K562 (cell line): ENCODE results near the gene SPINT1. TPM values are rescaled to one million over a fixed set of nuclear protein-coding genes. Genes with fewer than 3 reads are reported as not detected.

Source experiments
- ATAC-seq: fragments of 200-7000 bp; cut with Tn5 transposase; 3 replicates; pipeline ENCODE4 v1.9.1; 2020; ENCODE audit warnings: moderate library complexity
- BruUV-seq: library from RNA; stranded (reverse); fragments of 400-500 nt; replicated peaks from 2 replicates; lab custom pipeline; 2021; lab: Mats Ljungman, UMichigan
- CTCF ChIA-PET: fragments of 300-600 bp; formaldehyde crosslinking; extraction: SDS; loops from one replicate; lab custom pipeline; 2021; ENCODE audit warnings: low intra/inter-chr PET ratio; lab: Yijun Ruan, JAX
- POLR2A ChIA-PET: fragments of 300-600, 350-650 bp; sonication (Branson Sonifier 250); formaldehyde crosslinking; extraction: SDS; loops from one replicate; lab custom pipeline; 2021; ENCODE audit warnings: antibody characterized with exemption, inconsistent platforms; lab: Yijun Ruan, JAX
- DNase-seq, 4 experiments: peaks; one replicate each; pipeline versions ENCODE4 v3.0.0 to v3.0.0-alpha.2; 2011 to 2018; ENCODE audit warnings: low spot score in 3 of 4, mixed read lengths in 3 of 4; ENCODE audit errors: extremely low read depth in 1 of 4
- FAIRE-seq: peaks from 2 replicates; lab custom pipeline; 2011; peaks lifted over from hg19 to GRCh38; lab: Jason Lieb, UNC
- H2AFZ ChIP-seq: 2 replicates; pipeline ENCODE4 v1.6.0; 2011; ENCODE audit warnings: low read depth, low read length, control low read depth, inconsistent platforms
- H3K27ac ChIP-seq: fragments of 200-600 bp; 3 replicates; pipeline ENCODE4 v1.8.0; 2011; ENCODE audit warnings: low read depth, mild to moderate bottlenecking, control low read depth, inconsistent platforms, low read length, moderate library complexity, mixed read lengths; ENCODE audit errors: extremely low read depth
- H3K27me3 ChIP-seq, 2 experiments: fragments of 300-600 bp in 1 of 2; 2 replicates in 1 of 2; 3 replicates in 1 of 2; pipeline versions ENCODE4 v1.6.0 to v1.8.0; 2011; ENCODE audit warnings: inconsistent platforms in 2 of 2, low read length in 2 of 2, mild to moderate bottlenecking in 1 of 2, mixed read lengths in 1 of 2, moderate library complexity in 1 of 2; ENCODE audit not compliant: control insufficient read depth in 2 of 2, insufficient read depth in 2 of 2
- H3K36me3 ChIP-seq: fragments of 300-600 bp; 3 replicates; pipeline ENCODE4 v1.8.0; 2011; ENCODE audit warnings: mild to moderate bottlenecking, low read length, inconsistent platforms; ENCODE audit not compliant: control insufficient read depth, insufficient read depth
- H3K4me1 ChIP-seq, 2 experiments: fragments of 200-600 bp in 1 of 2; replicated peaks in 1 of 2; 2 replicates in 1 of 2; 3 replicates in 1 of 2; pipeline versions ENCODE4 v1.5.1 to v1.8.0; 2011; ENCODE audit warnings: inconsistent platforms in 2 of 2, low read length in 2 of 2, mild to moderate bottlenecking in 1 of 2, mixed read lengths in 1 of 2, moderate library complexity in 1 of 2; ENCODE audit not compliant: control insufficient read depth in 2 of 2, insufficient read depth in 2 of 2
- H3K4me2 ChIP-seq: 2 replicates; pipeline ENCODE4 v1.6.1; 2011; ENCODE audit warnings: low read length, control low read depth, inconsistent platforms, mixed read lengths; ENCODE audit not compliant: insufficient read depth
- H3K4me3 ChIP-seq: fragments of 200-600 bp; sonication (generic), shearing (Covaris generic); 2 replicates; pipeline ENCODE4 v1.5.1; 2016; ENCODE audit warnings: control low read depth, inconsistent platforms
- H3K79me2 ChIP-seq: fragments of 200-600 bp; 3 replicates; pipeline ENCODE4 v1.8.0; 2011; ENCODE audit warnings: low read length, inconsistent platforms; ENCODE audit not compliant: control insufficient read depth, insufficient read depth
- H3K9ac ChIP-seq, 2 experiments: 2 replicates each; pipeline versions ENCODE4 v1.6.0 to v1.6.1; 2011; ENCODE audit warnings: low read depth in 2 of 2, low read length in 2 of 2, control low read depth in 1 of 2, inconsistent platforms in 1 of 2, mild to moderate bottlenecking in 1 of 2, mixed read lengths in 1 of 2; ENCODE audit not compliant: insufficient read depth in 1 of 2
- H3K9me1 ChIP-seq: one replicate; pipeline ENCODE4 v1.6.0; 2011; ENCODE audit warnings: inconsistent platforms, mild to moderate bottlenecking, low read length, moderate library complexity; ENCODE audit not compliant: control insufficient read depth, insufficient read depth
- H3K9me3 ChIP-seq: replicated peaks from 2 replicates; pipeline ENCODE4 v1.5.1; 2011; ENCODE audit warnings: low read depth, low read length, inconsistent platforms; ENCODE audit not compliant: control insufficient read depth, insufficient read depth
- H4K20me1 ChIP-seq: replicated peaks from 2 replicates; pipeline ENCODE4 v1.6.1; 2011; ENCODE audit warnings: low read length, inconsistent platforms, mixed read lengths; ENCODE audit not compliant: control insufficient read depth, insufficient read depth
- ARID3A ChIP-seq: IDR thresholded peaks from 2 replicates; pipeline ENCODE4 v1.6.1; 2012; ENCODE audit warnings: low read depth, low read length, improper control_type of control experiment, borderline replicate concordance
- CBX3 ChIP-seq, 2 experiments: IDR thresholded peaks; 1 replicate in 1 of 2; 2 replicates in 1 of 2; pipeline ENCODE4 v1.6.1; 2012; ENCODE audit warnings: inconsistent platforms in 2 of 2, low read length in 2 of 2, borderline replicate concordance in 1 of 2, control low read depth in 1 of 2
- MAFF ChIP-seq: IDR thresholded peaks from 2 replicates; pipeline ENCODE4 v1.6.1; 2012; ENCODE audit warnings: low read length, improper control_type of control experiment
- MYNN ChIP-seq, 2 experiments: sonication (generic); formaldehyde crosslinking in 1 of 2; IDR thresholded peaks; 2 replicates each; pipeline versions ENCODE4 v1.5.0 to v1.6.1; 2016 to 2020; ENCODE audit warnings: antibody characterized with exemption in 1 of 2, missing genetic modification reagents in 1 of 2
- NR2F6 ChIP-seq: fragments of 450-650 bp; formaldehyde crosslinking; IDR thresholded peaks from 2 replicates; pipeline ENCODE4 v1.4.0; 2020; ENCODE audit warnings: mild to moderate bottlenecking
- PRDM10 ChIP-seq: fragments of 450-650 bp; IDR thresholded peaks from 2 replicates; pipeline ENCODE4 v1.6.1; 2018; ENCODE audit not compliant: partially characterized antibody
- RBM14 ChIP-seq: fragments of 200-400 bp; formaldehyde crosslinking; IDR thresholded peaks from 2 replicates; pipeline ENCODE4 v1.6.1; 2018; ENCODE audit warnings: low read depth, mild to moderate bottlenecking, low read length, moderate library complexity, borderline replicate concordance; ENCODE audit not compliant: insufficient read depth
- SIRT6 ChIP-seq: IDR thresholded peaks from one replicate; pipeline ENCODE4 v1.6.1; 2012; ENCODE audit warnings: low read depth, mild to moderate bottlenecking, control low read depth, inconsistent platforms, low read length, moderate library complexity
- TAF9B ChIP-seq: fragments of 450-650 bp; IDR thresholded peaks from 2 replicates; pipeline ENCODE4 v1.6.1; 2018; ENCODE audit warnings: mild to moderate bottlenecking; ENCODE audit not compliant: partially characterized antibody
- U2AF2 ChIP-seq: fragments of 200-400 bp; formaldehyde crosslinking; optimal IDR thresholded peaks from 2 replicates; pipeline ENCODE3; 2017; ENCODE audit warnings: low read depth, mild to moderate bottlenecking, low read length
- ZNF3 ChIP-seq: fragments of 250-450 bp; sonication (Bioruptor Pico); IDR thresholded peaks from 2 replicates; pipeline ENCODE4 v1.5.0; 2021; ENCODE audit warnings: mild to moderate bottlenecking, moderate library complexity
- ZSCAN29 ChIP-seq: fragments of 450-650 bp; IDR thresholded peaks from 2 replicates; pipeline ENCODE4 v1.6.1; 2017
- WGBS: fragments of 100-300 bp; shearing (Covaris generic); methylation state at CpG from one replicate; pipeline ENCODE4 v1.1.6; 2016; ENCODE audit warnings: low coverage, mixed read lengths; ENCODE audit not compliant: insufficient coverage; ENCODE audit errors: missing lambda C conversion rate; 5-methylcytosine and 5-hydroxymethylcytosine counted together
- in situ Hi-C: fragments of 300-500 bp; cut with MboI; formaldehyde crosslinking; loops from 4 replicates; pipeline ENCODE4 v1.15.0; 2018; ENCODE audit warnings: inconsistent platforms, mixed read lengths
- intact Hi-C: fragments of 100-400 bp; cut with micrococcal nuclease; formaldehyde crosslinking; loops from 2 replicates; pipeline ENCODE4 v1.14.2; 2022
- polyA plus RNA-seq, 8 experiments: library from polyadenylated mRNA; depleted of rRNA in 4 of 8; stranded (reverse) in 5 of 8; unstranded in 3 of 8; fragments of >200 nt; fragmentation: Nextera tagmentation in 2 of 8; fragmentation: Illumina TruSeq in 1 of 8; extraction: Ambion mirVana in 2 of 8; extraction: Trizol in 1 of 8; gene quantifications; 2 replicates each; pipeline versions ENCODE4 v1.2.1 to v1.2.3, GENCODE V29; 2011 to 2014; ENCODE audit warnings: inconsistent platforms in 1 of 8, missing spikeins in 1 of 8
- total RNA-seq, 7 experiments: library from RNA; depleted of rRNA in 6 of 7; stranded (reverse); fragments of >200 nt in 6 of 7; fragmentation: Illumina TruSeq in 2 of 7; extraction: Trizol in 2 of 7; gene quantifications; 2 replicates each; pipeline versions ENCODE4 v1.2.1 to v1.2.3, GENCODE V29; 2011 to 2021; ENCODE audit warnings: low replicate concordance in 1 of 7
- TF ChIP-seq, protein P1 (sequence below): fragments of 450-650 bp; IDR thresholded peaks from 2 replicates; pipeline ENCODE4 v1.6.1; 2014; ENCODE audit warnings: low read depth, mild to moderate bottlenecking, moderate library complexity, borderline replicate concordance

The SPINT1 gene
- total and polyA plus RNA-seq, 9 of the 15 experiments (the other 6 are each of a cell fraction or from before 2014, with no cell fraction given) = 0.78 to 4.5 (median 1.5) TPM

DNA sequence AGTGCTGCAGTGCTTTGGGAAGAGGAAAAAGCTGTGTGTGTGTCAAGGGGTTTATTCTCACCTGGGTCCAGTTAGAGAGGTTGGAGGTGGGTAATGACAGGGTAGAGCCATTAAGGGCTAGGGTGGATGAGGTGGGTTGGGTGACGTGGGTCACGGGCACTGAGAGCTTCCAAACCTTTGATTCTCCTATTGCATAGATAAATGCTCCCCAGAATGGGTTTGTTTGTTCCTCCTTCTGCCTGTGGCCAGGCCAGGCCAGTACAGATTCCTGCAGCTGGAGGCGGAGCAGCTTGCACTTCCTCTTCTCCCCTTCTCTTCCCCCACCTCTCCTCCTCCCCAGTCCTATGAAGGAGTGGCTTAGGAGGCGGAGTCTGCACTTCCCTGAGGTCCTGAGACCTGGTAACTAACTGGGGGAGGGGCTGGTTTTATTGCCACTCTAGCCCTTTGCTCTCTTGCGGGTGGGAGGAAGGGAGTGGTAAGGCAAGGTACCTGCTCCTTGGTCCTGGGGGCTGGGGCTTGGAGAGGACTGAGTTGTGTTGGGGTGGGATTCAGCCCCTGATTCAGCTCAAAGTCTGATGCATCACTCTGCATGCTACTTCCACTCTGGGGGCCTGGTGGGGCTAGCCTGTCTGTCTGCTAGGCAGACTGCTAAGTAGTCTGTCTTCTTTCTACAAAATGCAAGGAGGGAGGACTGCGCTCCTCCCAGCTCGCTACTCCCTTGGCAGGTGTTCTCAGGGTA, 3.5 kb downstream of the SPINT1 start (continued):
- TF ChIP-seq ARID3A (no peak), PRDM10 (peak; percentile 39)

- peaks cover 26 to 34% of the 10 kb centered on the region in 2 experiments for H3K4me1 ChIP-seq
- H4K20me1 ChIP-seq = no peaks in the 10 kb centered on the region
- 52% methylated on average over 7 of the region's 8 CpGs for WGBS
- no peaks in the 10 kb centered on the region; a peak in 1 of 5 replicates for H3K27me3 ChIP-seq
- ATAC-seq (no peak), FAIRE-seq (no peak), DNase-seq (no peak)
- H3K27ac ChIP-seq = no peak overlapping the region
- no peak overlapping the region for H3K4me2 ChIP-seq
- in situ Hi-C loops (no loop called here), intact Hi-C loops (loop anchor here (10.0 kb wide), 1 partner anchor 176 kb away; no protein-coding TSS in a partner anchor)
- TF ChIP-seq MYNN (IDR thresholded peaks at IDR 0.05) (no peak), MYNN (CRISPR knock-in tag; IDR thresholded peaks at IDR 0.05) (no peak), MAFF (no peak), SIRT6 (no peak), U2AF2 (no peak), TAF9B (no peak), ZSCAN29 (no peak), CBX3 (IDR thresholded peaks at IDR 0.05; ENCODE audit: borderline replicate concordance in 1 of 2, low read length in 2 of 2) (no peak), NR2F6 (CRISPR knock-in tag) (no peak), ZNF3 (no peak), RBM14 (no peak)
- TF ChIP-seq, protein P1, sequence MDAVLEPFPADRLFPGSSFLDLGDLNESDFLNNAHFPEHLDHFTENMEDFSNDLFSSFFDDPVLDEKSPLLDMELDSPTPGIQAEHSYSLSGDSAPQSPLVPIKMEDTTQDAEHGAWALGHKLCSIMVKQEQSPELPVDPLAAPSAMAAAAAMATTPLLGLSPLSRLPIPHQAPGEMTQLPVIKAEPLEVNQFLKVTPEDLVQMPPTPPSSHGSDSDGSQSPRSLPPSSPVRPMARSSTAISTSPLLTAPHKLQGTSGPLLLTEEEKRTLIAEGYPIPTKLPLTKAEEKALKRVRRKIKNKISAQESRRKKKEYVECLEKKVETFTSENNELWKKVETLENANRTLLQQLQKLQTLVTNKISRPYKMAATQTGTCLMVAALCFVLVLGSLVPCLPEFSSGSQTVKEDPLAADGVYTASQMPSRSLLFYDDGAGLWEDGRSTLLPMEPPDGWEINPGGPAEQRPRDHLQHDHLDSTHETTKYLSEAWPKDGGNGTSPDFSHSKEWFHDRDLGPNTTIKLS = no peak
- no peaks in the 10 kb centered on the region for H3K79me2 ChIP-seq
- ChIA-PET CTCF (no interaction called here), POLR2A (interaction anchor here (0.6 to 1.0 kb wide), 3 partner anchors 10 to 51 kb away, joined by 3 read pairs; no protein-coding TSS in a partner anchor)
- no peaks in the 10 kb centered on the region for H3K36me3 ChIP-seq
- no peaks in the 10 kb centered on the region for H3K9me3 ChIP-seq
- H3K9me1 ChIP-seq = no peaks in the 10 kb centered on the region
- BruUV-seq = no TSS peak
- peak overlapping the region in 1 of 2 experiments; percentile 13; a peak in 1 of 4 replicates for H3K9ac ChIP-seq
- no peak overlapping the region for H3K4me3 ChIP-seq
- H2AFZ ChIP-seq = no peak overlapping the region
Measured at GRCh38 chr15:40850576-40851112, 6.8 kb downstream of the SPINT1 start.
